Upper lobe of left lung (tissue), 6 donors: Measurements from ENCODE around the gene TPSD1. TPM values are rescaled to one million over a fixed set of nuclear protein-coding genes. Genes with fewer than 3 reads are reported as not detected.
A peak's percentile ranks its signal among the peaks of the same experiment; 100 is the strongest.

ENCODE experiments used
- ATAC-seq, 2 donors: fragments of 200-7000 bp; cut with Tn5 transposase; one replicate each; pipeline ENCODE4 v1.9.1; 2022; ENCODE audit warnings: mild to moderate bottlenecking in 2 of 2, moderate library complexity in 2 of 2; ENCODE audit not compliant: low FRiP score in 2 of 2
- DNase-seq, 2 donors: peaks; one replicate each; pipeline ENCODE4 v3.0.0-alpha.2; 2019 to 2020
- H3K27ac ChIP-seq, 4 donors: fragments of 200-600 bp; sonication (generic); one replicate each; pipeline ENCODE4 v1.5.1; 2016 to 2019
- H3K27me3 ChIP-seq, 4 donors: fragments of 200-600 bp; sonication (generic); one replicate each; pipeline ENCODE4 v1.5.1; 2017 to 2019
- H3K36me3 ChIP-seq, 4 donors: fragments of 200-600 bp; sonication (generic); one replicate each; pipeline ENCODE4 v1.5.1; 2016 to 2019
- H3K4me1 ChIP-seq, 4 donors: fragments of 200-600 bp; sonication (generic); one replicate each; pipeline ENCODE4 v1.5.1; 2018 to 2019
- H3K4me3 ChIP-seq, 4 donors: fragments of 200-600 bp; sonication (generic); one replicate each; pipeline ENCODE4 v1.5.1; 2017 to 2019; ENCODE audit warnings: mild to moderate bottlenecking in 2 of 4, moderate library complexity in 1 of 4
- H3K9me3 ChIP-seq, 4 donors: fragments of 200-600 bp; sonication (generic); one replicate each; pipeline ENCODE4 v1.5.1; 2018 to 2019
- EP300 ChIP-seq, 4 donors: sonication (generic); formaldehyde crosslinking; IDR thresholded peaks; one replicate each; pipeline ENCODE4 v1.5.1; 2017; ENCODE audit warnings: antibody characterized with exemption in 4 of 4, control low read depth in 2 of 4
- POLR2A ChIP-seq, 4 donors: fragments of 450-650 bp; IDR thresholded peaks; one replicate each; pipeline ENCODE4 v1.5.1; 2016 to 2017; ENCODE audit warnings: antibody characterized with exemption in 4 of 4, mild to moderate bottlenecking in 2 of 4
- POLR2AphosphoS5 ChIP-seq, 2 donors: sonication (generic); formaldehyde crosslinking; IDR thresholded peaks; one replicate each; pipeline ENCODE4 v1.5.1; 2017; ENCODE audit warnings: antibody characterized with exemption in 2 of 2
- WGBS, 2 donors: methylation state at CpG; one replicate each; pipeline ENCODE4 v1.1.5; 2017 to 2018; 5-methylcytosine and 5-hydroxymethylcytosine counted together
- total RNA-seq, 6 donors: library from RNA; depleted of rRNA in 4 of 6; stranded (reverse); fragments of >200 nt in 4 of 6; gene quantifications; one replicate each; pipeline versions ENCODE4 v1.1.0 to v1.2.1, GENCODE V29; 2016 to 2021
- TF ChIP-seq, protein P1 (sequence below), 6 experiments: fragments of 450-650 bp in 4 of 6; fragments of 200-600 bp in 2 of 6; sonication (generic) in 2 of 6; IDR thresholded peaks; one replicate each; pipeline ENCODE4 v1.5.1; 2016 to 2019; ENCODE audit warnings: antibody characterized with exemption in 6 of 6
- donor health status: DM: no; HTN: no; CAD: no; lungs with moderate emphysema.
- donor health status: DM: no; HTN: yes; CAD: no; lungs with severe emphysema.

The TPSD1 gene
- total RNA-seq, 6 donors from 2014 or later: 1.3 to 14.0 (median 6.4) TPM

DNA sequence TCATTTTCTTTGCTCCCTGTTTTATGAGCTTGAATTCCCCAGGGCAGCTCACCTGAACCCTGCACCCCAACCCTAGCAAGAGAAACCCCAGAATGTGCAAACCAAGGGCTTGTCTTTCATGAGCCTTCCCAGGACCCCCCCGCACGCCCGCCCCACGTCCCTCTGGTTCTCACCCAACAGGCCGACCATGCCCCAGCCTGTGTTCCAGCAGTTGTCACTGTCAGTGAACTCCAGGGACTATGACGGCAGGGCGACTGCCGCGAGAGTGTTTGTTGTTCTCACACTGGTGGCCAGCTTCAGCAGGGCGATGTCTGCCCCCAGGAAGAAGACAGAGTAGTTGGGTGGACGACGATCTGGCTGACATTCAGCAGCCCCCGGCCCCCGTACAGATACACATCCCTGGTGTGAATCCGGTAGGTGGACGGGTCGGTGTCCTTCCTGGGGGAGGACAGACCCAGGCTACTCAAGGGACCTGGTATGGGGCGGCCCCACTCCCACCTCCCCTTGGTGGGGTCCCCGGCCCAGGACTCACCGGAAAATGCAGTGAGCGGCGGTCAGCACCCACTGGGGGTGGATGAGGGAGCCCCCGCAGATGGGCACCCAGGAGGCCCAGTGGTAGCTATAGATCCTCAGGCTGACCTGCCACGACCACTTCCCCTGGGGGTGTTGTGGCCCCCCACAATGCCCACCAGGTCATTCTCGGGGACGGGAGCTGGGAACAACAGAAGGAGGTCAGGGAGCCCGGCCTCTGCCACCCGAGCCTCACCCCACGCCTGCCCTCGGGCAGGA is 20.1 kb downstream of the TPSD1 start:
- Histone ChIP-seq H3K4me1 (peaks cover 0 to 6% (median 3%) of the 10 kb centered on the region in 4 donors), H3K4me3 (no peak overlapping the region), H3K27me3 (peaks cover 0 to 11% (median 0%) of the 10 kb centered on the region in 4 donors), H3K36me3 (no peaks in the 10 kb centered on the region), H3K27ac (no peak overlapping the region), H3K9me3 (no peaks in the 10 kb centered on the region)
- TF ChIP-seq POLR2A (IDR thresholded peaks at IDR 0.05) (no peak), POLR2AphosphoS5 (IDR thresholded peaks at IDR 0.05) (no peak), EP300 (IDR thresholded peaks at IDR 0.05) (no peak)
- TF ChIP-seq, protein P1, sequence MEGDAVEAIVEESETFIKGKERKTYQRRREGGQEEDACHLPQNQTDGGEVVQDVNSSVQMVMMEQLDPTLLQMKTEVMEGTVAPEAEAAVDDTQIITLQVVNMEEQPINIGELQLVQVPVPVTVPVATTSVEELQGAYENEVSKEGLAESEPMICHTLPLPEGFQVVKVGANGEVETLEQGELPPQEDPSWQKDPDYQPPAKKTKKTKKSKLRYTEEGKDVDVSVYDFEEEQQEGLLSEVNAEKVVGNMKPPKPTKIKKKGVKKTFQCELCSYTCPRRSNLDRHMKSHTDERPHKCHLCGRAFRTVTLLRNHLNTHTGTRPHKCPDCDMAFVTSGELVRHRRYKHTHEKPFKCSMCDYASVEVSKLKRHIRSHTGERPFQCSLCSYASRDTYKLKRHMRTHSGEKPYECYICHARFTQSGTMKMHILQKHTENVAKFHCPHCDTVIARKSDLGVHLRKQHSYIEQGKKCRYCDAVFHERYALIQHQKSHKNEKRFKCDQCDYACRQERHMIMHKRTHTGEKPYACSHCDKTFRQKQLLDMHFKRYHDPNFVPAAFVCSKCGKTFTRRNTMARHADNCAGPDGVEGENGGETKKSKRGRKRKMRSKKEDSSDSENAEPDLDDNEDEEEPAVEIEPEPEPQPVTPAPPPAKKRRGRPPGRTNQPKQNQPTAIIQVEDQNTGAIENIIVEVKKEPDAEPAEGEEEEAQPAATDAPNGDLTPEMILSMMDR (IDR thresholded peaks at IDR 0.05): no peak
- 46 to 62% methylated on average over 16 to 30 of the region's 30 CpGs for WGBS, 2 donors
- peak in 1 of 2 donors; percentile 71 for DNase-seq
- ATAC-seq: no peak

DNA sequence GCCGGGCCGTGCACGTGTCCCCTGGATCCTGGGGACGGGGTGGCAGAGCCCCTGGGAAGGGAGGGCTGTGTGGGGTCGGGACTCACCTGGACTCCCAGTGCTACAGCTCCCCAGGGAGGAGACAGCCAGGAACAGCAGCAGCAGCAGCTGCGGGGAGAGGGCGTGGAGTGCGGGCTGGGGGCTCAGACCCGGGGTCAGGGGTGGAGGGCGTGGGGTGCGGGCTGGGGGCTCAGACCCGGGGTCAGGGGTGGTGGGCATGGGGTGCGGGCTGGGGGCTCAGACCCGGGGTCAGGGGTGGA is 20.7 kb downstream of the TPSD1 start:
- TF ChIP-seq, protein P1 (IDR thresholded peaks at IDR 0.05): no peak
- TF ChIP-seq POLR2AphosphoS5 (IDR thresholded peaks at IDR 0.05) (no peak), POLR2A (IDR thresholded peaks at IDR 0.05) (no peak), EP300 (IDR thresholded peaks at IDR 0.05) (no peak)
- Histone ChIP-seq H3K36me3 (no peaks in the 10 kb centered on the region), H3K27ac (no peak overlapping the region), H3K4me3 (no peak overlapping the region), H3K9me3 (no peaks in the 10 kb centered on the region), H3K27me3 (peaks cover 0 to 11% (median 0%) of the 10 kb centered on the region in 4 donors), H3K4me1 (peaks cover 0 to 6% (median 3%) of the 10 kb centered on the region in 4 donors)
- ATAC-seq (no peak), DNase-seq (no peak)
- 78% methylated on average over 4 of the region's 14 CpGs; no CpG with 5 or more reads in 1 of the 2 donors for WGBS, 2 donors

DNA sequence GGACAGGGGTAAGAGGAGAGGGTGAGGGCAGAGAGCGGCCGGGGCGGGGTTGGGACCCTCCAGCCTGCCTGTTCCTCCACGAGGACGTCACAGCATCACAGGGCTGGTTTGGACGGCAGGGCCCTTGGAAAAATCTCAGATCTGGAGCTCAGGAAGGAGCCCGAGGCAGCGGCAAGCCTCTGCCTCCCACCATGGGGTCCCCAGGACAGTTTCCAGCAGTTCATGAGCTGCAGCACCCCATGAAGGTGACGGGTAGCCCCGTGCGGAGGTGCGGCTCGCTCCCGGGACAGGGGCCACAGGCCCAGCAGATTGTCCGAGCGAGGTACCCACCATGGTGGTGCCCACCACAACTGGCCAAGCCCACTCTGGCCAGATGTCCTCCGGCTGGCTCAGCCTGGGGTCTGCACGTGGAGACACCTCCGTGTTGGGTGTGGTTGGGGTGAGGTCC is 21.3 kb downstream of the TPSD1 start:
- ATAC-seq (no peak), DNase-seq (peak in 1 of 2 donors; percentile 71)
- H3K9me3 ChIP-seq: no peaks in the 10 kb centered on the region
- H3K27ac ChIP-seq: no peak overlapping the region
- 66% methylated on average over 9 of the region's 19 CpGs; no CpG with 5 or more reads in 1 of the 2 donors for WGBS, 2 donors
- H3K27me3 ChIP-seq: peaks cover 0 to 11% (median 0%) of the 10 kb centered on the region in 4 donors
- no peak for TF ChIP-seq POLR2A (IDR thresholded peaks at IDR 0.05)
- no peak for TF ChIP-seq POLR2AphosphoS5 (IDR thresholded peaks at IDR 0.05)
- no peak for TF ChIP-seq EP300 (IDR thresholded peaks at IDR 0.05)
- TF ChIP-seq, protein P1 (IDR thresholded peaks at IDR 0.05): no peak
- H3K4me1 ChIP-seq: no peaks in the 10 kb centered on the region
- H3K36me3 ChIP-seq: no peaks in the 10 kb centered on the region
- no peak overlapping the region for H3K4me3 ChIP-seq

DNA sequence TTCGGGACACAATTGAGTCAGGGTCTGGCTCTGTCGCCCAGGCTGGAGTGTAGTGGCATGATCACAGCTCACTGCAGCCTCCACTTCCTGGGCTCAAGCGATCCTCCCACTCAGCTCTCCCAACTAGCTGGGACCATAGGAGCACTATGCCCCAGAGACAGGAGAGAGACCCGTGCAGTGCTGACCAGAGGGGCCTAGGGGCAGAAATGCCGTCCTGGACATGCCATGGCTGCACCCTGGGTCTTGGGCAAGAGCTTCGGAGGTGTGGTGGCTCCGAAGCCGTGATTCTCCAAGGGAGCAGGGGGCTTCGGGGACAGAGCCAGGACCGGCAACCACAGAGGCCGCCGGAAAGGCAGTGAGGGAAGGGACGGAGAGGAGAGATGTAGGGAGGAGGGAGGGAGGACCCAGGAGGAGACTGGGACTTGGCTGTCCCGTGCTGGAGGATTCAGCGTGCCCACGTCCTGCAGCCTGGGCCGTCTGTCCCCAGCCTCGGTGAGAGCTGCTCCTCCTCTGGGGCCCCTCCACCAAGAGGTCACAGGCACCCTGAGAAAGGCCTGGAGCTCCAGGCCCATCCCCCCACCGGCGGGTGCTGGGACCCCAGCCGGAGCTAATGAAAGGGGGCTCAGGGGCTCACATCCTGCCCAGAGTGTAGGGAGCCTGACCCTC is 21.9 kb downstream of the TPSD1 start:
- Histone ChIP-seq H3K36me3 (no peaks in the 10 kb centered on the region), H3K4me3 (no peak overlapping the region), H3K27ac (no peak overlapping the region), H3K27me3 (peaks cover 0 to 11% (median 0%) of the 10 kb centered on the region in 4 donors), H3K9me3 (no peaks in the 10 kb centered on the region), H3K4me1 (no peaks in the 10 kb centered on the region)
- no peak for TF ChIP-seq POLR2A (IDR thresholded peaks at IDR 0.05)
- TF ChIP-seq, protein P1 (IDR thresholded peaks at IDR 0.05): no peak
- TF ChIP-seq EP300 (IDR thresholded peaks at IDR 0.05): no peak
- TF ChIP-seq POLR2AphosphoS5 (IDR thresholded peaks at IDR 0.05): no peak
- ATAC-seq (no peak), DNase-seq (peak in 1 of 2 donors; percentile 56)
- WGBS, 2 donors: 41 to 48% methylated on average over 15 to 21 of the region's 21 CpGs
